ENCODE results near the gene RSPRY1.
"Not testable (repeated sequence)": the region's sequence is repeated elsewhere in the genome, so short reads cannot be mapped to it uniquely, and the experiment has no call there.

Gene RSPRY1

DNA sequence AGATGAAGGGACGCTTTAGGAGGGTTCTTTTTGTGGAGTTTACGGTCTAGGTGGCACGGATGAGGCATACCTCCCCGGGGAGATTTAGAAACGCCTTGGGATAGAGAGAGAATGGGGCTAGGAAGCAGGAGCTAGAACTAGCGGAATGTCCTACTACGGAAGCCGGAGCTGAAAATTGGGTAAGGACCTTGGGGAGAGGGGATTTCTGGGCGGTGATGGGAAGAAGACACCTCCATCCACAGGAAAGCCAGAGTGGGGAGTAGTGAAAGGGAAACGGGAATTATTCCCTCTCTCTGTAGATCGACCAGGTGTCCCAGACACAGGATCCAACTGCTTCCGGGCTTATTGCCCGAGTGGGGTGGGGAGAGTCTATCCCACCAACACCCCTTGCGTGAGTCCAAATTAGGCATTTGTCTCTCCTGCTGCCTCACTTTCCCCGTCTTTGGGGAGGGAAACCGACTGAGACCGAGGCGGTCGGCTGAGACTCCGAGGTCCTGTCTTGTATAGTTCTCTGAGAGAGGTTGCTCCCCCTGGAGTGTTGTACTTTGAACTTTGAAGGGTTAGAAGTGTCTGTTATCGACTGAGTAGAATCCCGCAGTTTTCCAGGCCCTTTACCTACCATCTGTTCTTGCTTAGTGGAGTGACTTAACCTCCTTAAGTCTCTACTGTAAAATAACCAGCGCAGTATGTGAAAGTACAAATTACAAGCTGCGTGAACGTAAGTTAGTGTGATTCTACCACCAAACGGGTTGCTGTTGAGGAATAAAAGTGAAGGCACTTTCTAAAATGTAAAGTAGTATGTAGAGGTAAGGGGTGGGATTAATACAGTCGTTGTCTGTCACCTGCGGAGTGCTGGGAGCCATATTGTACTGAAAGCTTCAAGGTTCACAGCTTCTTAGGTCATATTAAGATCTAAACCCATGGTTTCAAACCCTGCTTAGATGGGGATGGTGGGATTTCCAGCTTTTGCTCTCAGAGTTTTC lies 1.0 kb downstream of the RSPRY1 start:
- no peaks in the 10 kb centered on the region; the same call in 1 of the 2 replicates for H3K36me3 ChIP-seq (ENCODE audit: insufficient read depth, low read length)
- peaks cover 88% of the 10 kb centered on the region for H3K79me2 ChIP-seq (ENCODE audit: control insufficient read depth, insufficient read depth, low read length, unreplicated experiment)
- peak overlapping the region; percentile 70 for H3K27ac ChIP-seq (ENCODE audit: low read depth, low read length)
- H3K4me3 ChIP-seq (ENCODE audit: low read depth, low read length) = peak overlapping the region; percentile 97
- H3K4me1 ChIP-seq (ENCODE audit: control insufficient read depth, insufficient read depth, low read length, unreplicated experiment) = peaks cover 37% of the 10 kb centered on the region
- H2AFZ ChIP-seq (ENCODE audit: low read length, unreplicated experiment) = peak overlapping the region; percentile 89
- no peaks in the 10 kb centered on the region for H3K27me3 ChIP-seq (ENCODE audit: insufficient read depth, low read length)

DNA sequence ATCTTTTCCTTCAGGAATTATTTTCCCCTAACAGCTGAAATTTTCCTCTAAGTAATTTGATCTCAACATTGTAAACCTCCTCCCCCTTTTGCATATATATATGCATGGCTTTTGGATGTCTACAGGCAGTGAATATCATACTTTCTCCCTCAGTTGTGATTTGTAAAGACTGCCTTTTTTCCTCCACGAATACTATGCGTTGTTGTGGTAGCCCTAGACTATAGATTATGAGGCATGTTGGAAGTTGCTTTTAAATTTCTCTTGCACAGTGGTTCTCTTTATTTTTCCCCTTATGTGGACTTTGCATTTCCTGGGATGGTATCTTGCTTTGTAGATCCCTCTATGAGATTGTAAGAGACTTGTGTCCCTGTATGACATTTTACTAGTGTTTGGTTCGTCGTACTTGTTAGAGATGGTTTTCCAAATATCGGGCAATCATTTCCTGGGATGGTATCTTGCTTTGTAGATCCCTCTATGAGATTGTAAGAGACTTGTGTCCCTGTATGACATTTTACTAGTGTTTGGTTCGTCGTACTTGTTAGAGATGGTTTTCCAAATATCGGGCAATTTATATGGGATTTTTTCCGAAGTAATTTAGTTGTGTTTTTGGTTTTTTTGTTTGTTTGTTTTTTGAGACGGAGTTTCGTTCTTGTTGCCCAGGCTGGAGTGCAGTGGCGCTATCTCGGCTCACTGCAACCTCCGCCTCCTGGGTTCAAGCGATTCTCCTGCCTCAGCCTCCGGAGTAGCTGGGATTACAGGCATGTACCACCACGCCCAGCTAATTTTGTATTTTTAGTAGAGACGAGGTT lies 2.0 kb downstream of the RSPRY1 start:
- peaks cover 91% of the 10 kb centered on the region for H3K79me2 ChIP-seq (ENCODE audit: control insufficient read depth, insufficient read depth, low read length, unreplicated experiment)
- peak overlapping the region; percentile 97 for H3K4me3 ChIP-seq (ENCODE audit: low read depth, low read length)
- H3K36me3 ChIP-seq (ENCODE audit: insufficient read depth, low read length); H3K27me3 ChIP-seq (ENCODE audit: insufficient read depth, low read length); H2AFZ ChIP-seq (ENCODE audit: low read length, unreplicated experiment): not testable (repeated sequence)
- H3K27ac ChIP-seq (ENCODE audit: low read depth, low read length) = peak overlapping the region; percentile 70
- H3K4me1 ChIP-seq (ENCODE audit: control insufficient read depth, insufficient read depth, low read length, unreplicated experiment) = peaks cover 46% of the 10 kb centered on the region

DNA sequence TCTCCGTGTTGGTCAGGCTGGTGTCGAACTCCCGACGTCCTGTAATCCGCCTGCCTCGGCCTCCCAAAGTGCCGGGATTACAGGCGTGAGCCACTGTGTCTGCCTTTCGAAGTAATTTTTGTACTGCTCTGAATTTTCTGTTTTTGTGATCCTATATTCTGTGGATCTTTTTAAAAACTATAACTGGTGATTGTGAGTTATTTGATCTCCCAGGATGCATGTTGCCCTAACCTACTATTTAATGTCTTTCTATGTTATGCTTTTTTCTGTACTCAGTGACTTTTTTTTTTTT lies 2.5 kb downstream of the RSPRY1 start:
- Histone ChIP-seq H3K4me1 (ENCODE audit: control insufficient read depth, insufficient read depth, low read length, unreplicated experiment) (peaks cover 52% of the 10 kb centered on the region), H3K79me2 (ENCODE audit: control insufficient read depth, insufficient read depth, low read length, unreplicated experiment) (peaks cover 91% of the 10 kb centered on the region), H3K27ac (ENCODE audit: low read depth, low read length) (no peak overlapping the region), H3K27me3 (ENCODE audit: insufficient read depth, low read length) (no peaks in the 10 kb centered on the region), H3K36me3 (ENCODE audit: insufficient read depth, low read length) (no peaks in the 10 kb centered on the region; the same call in 1 of the 2 replicates), H2AFZ (ENCODE audit: low read length, unreplicated experiment) (no peak overlapping the region), H3K4me3 (ENCODE audit: low read depth, low read length) (no peak overlapping the region)

DNA sequence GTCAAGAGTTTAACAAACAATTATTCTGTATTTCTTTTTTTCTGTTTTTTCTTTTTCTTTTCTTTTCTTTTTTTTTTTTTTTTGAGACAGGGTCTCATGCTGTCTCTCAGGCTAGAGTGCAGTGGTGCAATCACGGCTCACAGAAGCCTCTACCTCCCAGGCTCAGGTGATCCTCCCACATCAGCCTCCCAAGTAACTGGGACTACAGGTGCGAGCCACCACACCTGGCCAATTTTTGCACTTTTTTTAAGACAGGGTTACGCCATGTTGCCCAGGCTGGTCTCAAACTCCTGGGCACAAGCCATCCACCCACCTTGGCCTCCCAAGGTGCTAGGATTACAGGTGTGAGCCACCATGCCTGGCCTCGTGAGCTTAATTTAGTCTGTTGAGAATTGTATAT lies 3.4 kb downstream of the RSPRY1 start:
- H3K4me1 ChIP-seq (ENCODE audit: control insufficient read depth, insufficient read depth, low read length, unreplicated experiment) = peaks cover 53% of the 10 kb centered on the region
- not testable (repeated sequence) for H3K36me3 ChIP-seq (ENCODE audit: insufficient read depth, low read length)

DNA sequence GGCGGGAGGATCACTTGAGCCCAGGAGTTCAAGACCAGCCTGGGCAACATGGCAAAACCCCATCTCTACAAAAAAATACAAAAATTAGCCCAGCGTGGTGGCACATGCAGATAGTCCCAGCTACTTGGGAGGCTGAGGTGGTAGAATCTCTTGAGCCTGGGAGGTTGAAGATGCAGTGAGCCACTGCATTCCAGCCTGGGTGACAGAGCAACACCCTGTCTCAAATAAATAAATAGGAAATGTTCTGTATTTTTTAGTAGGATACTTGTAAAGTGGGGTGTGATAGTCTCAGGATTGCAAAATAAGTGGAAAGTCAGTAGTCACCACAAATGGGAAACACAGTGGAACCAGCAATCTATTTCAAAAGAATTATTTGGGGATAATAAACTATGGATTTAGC lies 4.0 kb downstream of the RSPRY1 start:
- Histone ChIP-seq H3K27me3 (ENCODE audit: insufficient read depth, low read length) (no peaks in the 10 kb centered on the region), H3K79me2 (ENCODE audit: control insufficient read depth, insufficient read depth, low read length, unreplicated experiment) (peaks cover 85% of the 10 kb centered on the region), H3K4me1 (ENCODE audit: control insufficient read depth, insufficient read depth, low read length, unreplicated experiment) (peaks cover 53% of the 10 kb centered on the region), H3K27ac (ENCODE audit: low read depth, low read length) (peak overlapping the region; percentile 97), H3K4me3 (ENCODE audit: low read depth, low read length) (peak overlapping the region; percentile 43; the same call in 1 of the 2 replicates), H3K36me3 (ENCODE audit: insufficient read depth, low read length) (no peaks in the 10 kb centered on the region), H2AFZ (ENCODE audit: low read length, unreplicated experiment) (no peak overlapping the region)

More for the DNA sequence above, 3.4 kb downstream of the RSPRY1 start:
- peak overlapping the region; percentile 97; the same call in 1 of the 2 replicates for H3K27ac ChIP-seq (ENCODE audit: low read depth, low read length)
- not testable (repeated sequence) for H2AFZ ChIP-seq (ENCODE audit: low read length, unreplicated experiment); H3K4me3 ChIP-seq (ENCODE audit: low read depth, low read length); H3K27me3 ChIP-seq (ENCODE audit: insufficient read depth, low read length)
- peaks cover 89% of the 10 kb centered on the region for H3K79me2 ChIP-seq (ENCODE audit: control insufficient read depth, insufficient read depth, low read length, unreplicated experiment)

DNA sequence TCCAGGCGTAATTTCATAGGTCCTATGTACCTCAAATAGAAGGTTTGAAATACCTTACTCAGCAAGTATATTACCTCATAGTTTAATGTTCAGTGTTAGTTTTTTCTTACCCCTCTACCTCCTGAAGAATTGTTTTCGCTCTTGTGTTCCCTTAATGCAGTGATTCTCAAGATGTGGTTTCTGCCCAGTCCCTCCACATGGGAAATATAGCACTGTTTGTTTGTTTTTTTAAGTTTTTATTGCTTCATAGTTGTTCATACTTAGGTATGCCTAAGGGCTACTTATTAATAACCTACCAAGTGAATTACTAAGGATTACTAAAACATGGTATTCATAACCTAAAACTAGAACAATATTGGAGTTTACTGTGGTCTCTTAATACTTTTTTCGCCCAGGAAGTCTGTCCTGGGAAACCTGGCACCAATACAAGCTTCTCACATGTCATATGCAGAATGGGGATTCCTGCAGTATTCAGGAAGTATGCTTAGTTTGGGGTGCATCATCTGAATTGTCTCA lies 5.0 kb downstream of the RSPRY1 start:
- H3K36me3 ChIP-seq (ENCODE audit: insufficient read depth, low read length) = no peaks in the 10 kb centered on the region
- H3K4me1 ChIP-seq (ENCODE audit: control insufficient read depth, insufficient read depth, low read length, unreplicated experiment) = peaks cover 59% of the 10 kb centered on the region
- H2AFZ ChIP-seq (ENCODE audit: low read length, unreplicated experiment) = no peak overlapping the region
- peak overlapping the region; percentile 43 for H3K4me3 ChIP-seq (ENCODE audit: low read depth, low read length)
- H3K27ac ChIP-seq (ENCODE audit: low read depth, low read length) = peak overlapping the region; percentile 97
- H3K79me2 ChIP-seq (ENCODE audit: control insufficient read depth, insufficient read depth, low read length, unreplicated experiment) = peaks cover 88% of the 10 kb centered on the region
- no peaks in the 10 kb centered on the region for H3K27me3 ChIP-seq (ENCODE audit: insufficient read depth, low read length)

DNA sequence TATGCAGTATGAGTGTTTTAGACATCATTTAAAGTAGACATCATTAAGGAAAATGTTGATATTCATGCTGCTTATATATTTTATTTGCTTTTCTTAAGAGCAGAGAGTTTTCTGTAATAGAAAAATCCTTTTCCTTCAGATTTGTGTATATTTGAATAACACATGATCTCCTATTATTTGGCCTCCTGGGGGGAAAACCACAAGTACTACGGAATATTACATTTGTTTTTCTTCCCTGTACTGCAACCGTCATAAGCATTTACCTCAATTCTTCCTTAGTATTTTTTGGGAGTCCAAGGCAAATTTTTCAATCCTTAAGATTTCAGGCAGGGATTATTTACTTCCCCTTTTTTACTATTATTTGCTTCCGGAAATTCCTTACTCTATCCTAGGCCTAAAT lies 6.0 kb downstream of the RSPRY1 start:
- Histone ChIP-seq H3K4me1 (ENCODE audit: control insufficient read depth, insufficient read depth, low read length, unreplicated experiment) (peaks cover 68% of the 10 kb centered on the region), H2AFZ (ENCODE audit: low read length, unreplicated experiment) (no peak overlapping the region), H3K79me2 (ENCODE audit: control insufficient read depth, insufficient read depth, low read length, unreplicated experiment) (peaks cover 90% of the 10 kb centered on the region), H3K27ac (ENCODE audit: low read depth, low read length) (peak overlapping the region; percentile 97), H3K36me3 (ENCODE audit: insufficient read depth, low read length) (no peaks in the 10 kb centered on the region), H3K4me3 (ENCODE audit: low read depth, low read length) (peak overlapping the region; percentile 19; the same call in 1 of the 2 replicates), H3K27me3 (ENCODE audit: insufficient read depth, low read length) (no peaks in the 10 kb centered on the region)

DNA sequence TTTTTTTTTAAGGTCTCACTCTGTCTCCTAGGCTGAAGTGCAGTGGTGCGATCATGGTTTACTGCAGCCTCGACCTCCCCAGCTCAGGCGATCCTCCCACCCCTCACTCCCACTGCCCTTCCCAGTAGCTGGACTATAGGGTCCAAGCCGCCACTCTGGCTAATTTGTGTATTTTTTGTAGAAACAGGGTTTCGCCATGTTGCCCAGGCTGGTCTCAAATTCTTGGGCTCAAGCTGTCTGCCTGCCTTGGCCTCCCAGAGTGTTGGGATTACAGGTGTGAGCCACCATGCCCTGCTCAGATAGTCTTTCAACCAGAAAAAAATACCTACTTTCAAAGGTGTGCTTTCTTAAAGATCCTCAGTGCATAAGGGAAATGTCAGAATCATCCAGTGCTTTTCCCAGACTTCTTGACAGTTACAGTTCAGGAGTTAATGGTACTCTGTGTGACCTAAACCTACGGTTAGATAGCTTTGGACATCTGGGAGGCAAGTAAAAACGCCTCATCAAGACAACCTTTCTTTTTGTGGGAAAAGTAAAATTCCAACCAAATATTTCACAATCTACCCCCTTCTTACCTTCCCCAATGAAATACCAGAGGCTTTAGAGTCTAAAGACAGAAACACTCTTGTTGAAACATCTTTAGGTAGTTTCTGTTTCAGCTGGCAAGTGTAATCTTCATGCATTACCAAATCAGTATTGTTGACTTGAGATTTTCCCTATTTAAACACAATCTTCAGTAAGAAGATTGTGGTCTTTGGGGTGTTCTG lies 6.8 kb downstream of the RSPRY1 start:
- Histone ChIP-seq H3K4me3 (ENCODE audit: low read depth, low read length) (peak overlapping the region; percentile 55; the same call in 1 of the 2 replicates), H3K36me3 (ENCODE audit: insufficient read depth, low read length) (no peaks in the 10 kb centered on the region), H2AFZ (ENCODE audit: low read length, unreplicated experiment) (no peak overlapping the region), H3K79me2 (ENCODE audit: control insufficient read depth, insufficient read depth, low read length, unreplicated experiment) (peaks cover 90% of the 10 kb centered on the region), H3K4me1 (ENCODE audit: control insufficient read depth, insufficient read depth, low read length, unreplicated experiment) (peaks cover 68% of the 10 kb centered on the region), H3K27ac (ENCODE audit: low read depth, low read length) (peak overlapping the region; percentile 97), H3K27me3 (ENCODE audit: insufficient read depth, low read length) (no peaks in the 10 kb centered on the region)

DNA sequence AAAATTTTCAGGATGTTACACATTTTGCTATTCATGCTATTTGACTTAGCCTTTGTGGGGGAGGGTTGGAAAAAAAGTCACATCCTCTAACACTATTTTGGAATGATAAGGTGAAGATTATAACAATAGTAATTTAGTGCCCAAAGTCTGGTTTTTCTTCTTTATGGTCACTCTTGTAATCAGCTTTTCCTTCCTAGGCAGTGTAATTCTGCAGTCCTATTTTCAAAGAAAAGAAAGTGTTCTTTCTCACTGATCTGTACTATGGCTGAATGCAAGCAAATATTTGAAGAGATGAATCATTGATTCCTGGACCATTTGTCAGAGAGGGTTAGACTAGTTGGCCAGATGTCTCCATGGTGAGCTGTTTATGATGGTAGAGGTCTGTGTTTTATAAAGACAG lies 8.4 kb downstream of the RSPRY1 start:
- H3K36me3 ChIP-seq (ENCODE audit: insufficient read depth, low read length) = no peaks in the 10 kb centered on the region
- peak overlapping the region; percentile 97 for H3K27ac ChIP-seq (ENCODE audit: low read depth, low read length)
- no peak overlapping the region for H2AFZ ChIP-seq (ENCODE audit: low read length, unreplicated experiment)
- H3K79me2 ChIP-seq (ENCODE audit: control insufficient read depth, insufficient read depth, low read length, unreplicated experiment) = peaks cover 85% of the 10 kb centered on the region
- peak overlapping the region; percentile 58 for H3K4me3 ChIP-seq (ENCODE audit: low read depth, low read length)
- peaks cover 74% of the 10 kb centered on the region for H3K4me1 ChIP-seq (ENCODE audit: control insufficient read depth, insufficient read depth, low read length, unreplicated experiment)
- H3K27me3 ChIP-seq (ENCODE audit: insufficient read depth, low read length) = no peaks in the 10 kb centered on the region

DNA sequence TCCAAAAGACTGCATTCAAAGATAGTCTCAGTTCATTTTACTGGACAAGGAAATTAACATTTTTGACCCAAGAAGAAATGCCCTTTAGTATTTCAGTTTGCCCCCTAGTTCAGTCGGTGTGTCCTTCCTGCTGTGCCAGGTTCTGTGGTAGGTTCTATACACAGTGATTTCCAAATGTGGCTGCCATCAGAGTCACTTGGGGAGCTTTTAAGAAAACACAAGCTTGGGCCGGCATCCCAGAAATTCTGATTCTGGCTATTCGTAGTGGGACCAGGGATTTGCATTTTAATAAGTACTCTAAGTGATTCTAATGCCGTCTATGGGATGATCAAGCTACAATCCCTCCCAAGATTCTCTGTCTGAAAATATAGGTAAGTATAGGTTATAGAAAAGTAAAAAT lies 10.2 kb downstream of the RSPRY1 start:
- Histone ChIP-seq H2AFZ (ENCODE audit: low read length, unreplicated experiment) (no peak overlapping the region), H3K27me3 (ENCODE audit: insufficient read depth, low read length) (no peaks in the 10 kb centered on the region), H3K36me3 (ENCODE audit: insufficient read depth, low read length) (no peaks in the 10 kb centered on the region), H3K27ac (ENCODE audit: low read depth, low read length) (peak overlapping the region; percentile 51), H3K4me3 (ENCODE audit: low read depth, low read length) (peak overlapping the region; percentile 14; the same call in 1 of the 2 replicates), H3K4me1 (ENCODE audit: control insufficient read depth, insufficient read depth, low read length, unreplicated experiment) (peaks cover 56% of the 10 kb centered on the region), H3K79me2 (ENCODE audit: control insufficient read depth, insufficient read depth, low read length, unreplicated experiment) (peaks cover 67% of the 10 kb centered on the region)
